SK-N-SH (cell line): ENCODE results near the gene GALK1. TPM values are rescaled to one million over a fixed set of nuclear protein-coding genes. Genes with fewer than 3 reads are reported as not detected.
A peak's percentile ranks its signal among the peaks of the same experiment; 100 is the strongest.

Experiments used
- CTCF ChIA-PET: fragments of 300-600, 350-600 bp; formaldehyde crosslinking; extraction: SDS; loops from one replicate; lab custom pipeline; 2021; lab: Yijun Ruan, JAX
- POLR2A ChIA-PET: fragments of 350-600 bp; sonication (Branson Sonifier 250); formaldehyde crosslinking; extraction: SDS; loops from one replicate; lab custom pipeline; 2020; ENCODE audit warnings: antibody characterized with exemption, inconsistent platforms; lab: Yijun Ruan, JAX
- DNase-seq: peaks from one replicate; pipeline ENCODE4 v3.0.0; 2012
- H2AFZ ChIP-seq: fragments of 200-600 bp; sonication (generic); 2 replicates; pipeline ENCODE4 v1.8.1; 2016; ENCODE audit warnings: antibody characterized with exemption, mild to moderate bottlenecking, low read depth
- H3F3A ChIP-seq: fragments of 200-600 bp; sonication (generic); replicated peaks from 2 replicates; pipeline ENCODE3; 2016; ENCODE audit warnings: antibody characterized with exemption, mild to moderate bottlenecking; ENCODE audit not compliant: insufficient read depth
- H3K27ac ChIP-seq, 2 experiments: fragments of 200-500 bp in 1 of 2; fragments of 200-600 bp in 1 of 2; sonication (Bioruptor generic) in 1 of 2; sonication (generic), shearing (Covaris generic) in 1 of 2; 2 replicates each; pipeline versions ENCODE4 v1.5.1 to v1.6.1; 2014 to 2016; ENCODE audit warnings: low read depth in 2 of 2, inconsistent platforms in 1 of 2, low read length in 1 of 2, mild to moderate bottlenecking in 1 of 2, mixed read lengths in 1 of 2
- H3K27me3 ChIP-seq: fragments of 200-600 bp; sonication (generic), shearing (Covaris generic); 2 replicates; pipeline ENCODE4 v1.6.1; 2016; ENCODE audit warnings: mixed run types; ENCODE audit not compliant: insufficient read depth
- H3K36me3 ChIP-seq, 2 experiments: fragments of 200-500 bp in 1 of 2; fragments of 200-600 bp in 1 of 2; sonication (Bioruptor generic) in 1 of 2; sonication (generic) in 1 of 2; replicated peaks in 1 of 2; 2 replicates each; pipeline versions ENCODE3 to v1.5.1; 2014 to 2016; ENCODE audit warnings: low read length in 1 of 2, mild to moderate bottlenecking in 1 of 2; ENCODE audit not compliant: insufficient read depth in 2 of 2, control insufficient read depth in 1 of 2
- H3K4me1 ChIP-seq, 2 experiments: fragments of 200-500 bp in 1 of 2; fragments of 200-600 bp in 1 of 2; sonication (Bioruptor generic) in 1 of 2; sonication (generic), shearing (Covaris generic) in 1 of 2; 2 replicates each; pipeline versions ENCODE4 v1.5.1 to v1.6.1; 2014 to 2016; ENCODE audit warnings: low read depth in 1 of 2, low read length in 1 of 2, mixed run types in 1 of 2; ENCODE audit not compliant: insufficient read depth in 2 of 2, control insufficient read depth in 1 of 2
- H3K4me2 ChIP-seq: fragments of 200-600 bp; sonication (generic), shearing (Covaris generic); 2 replicates; pipeline ENCODE4 v1.6.1; 2017; ENCODE audit warnings: mixed run types
- H3K4me3 ChIP-seq, 2 experiments: fragments of 200-500 bp in 1 of 2; fragments of 200-600 bp in 1 of 2; sonication (Bioruptor generic) in 1 of 2; sonication (generic), shearing (Covaris generic) in 1 of 2; 2 replicates each; pipeline versions ENCODE4 v1.5.1 to v1.8.1; 2014 to 2016; ENCODE audit warnings: low read depth in 2 of 2, inconsistent platforms in 1 of 2, low read length in 1 of 2, mild to moderate bottlenecking in 1 of 2, mixed read lengths in 1 of 2, moderate library complexity in 1 of 2
- H3K79me2 ChIP-seq: fragments of 200-600 bp; sonication (generic); 2 replicates; pipeline ENCODE4 v1.8.1; 2017; ENCODE audit warnings: mild to moderate bottlenecking; ENCODE audit not compliant: insufficient read depth
- H3K9ac ChIP-seq: fragments of 200-600 bp; sonication (generic); 2 replicates; pipeline ENCODE4 v1.6.1; 2017; ENCODE audit warnings: mixed run types
- H3K9me2 ChIP-seq: fragments of 200-600 bp; sonication (generic); 2 replicates; pipeline ENCODE4 v1.6.1; 2017; ENCODE audit warnings: mixed run types
- H3K9me3 ChIP-seq: fragments of 200-600 bp; sonication (generic); 2 replicates; pipeline ENCODE4 v1.6.1; 2017; ENCODE audit warnings: mixed run types, mild to moderate bottlenecking, moderate library complexity
- H4K20me1 ChIP-seq: fragments of 200-600 bp; sonication (generic); 2 replicates; pipeline ENCODE4 v1.6.1; 2017; ENCODE audit warnings: mild to moderate bottlenecking, mixed run types; ENCODE audit not compliant: insufficient read depth
- CHD2 ChIP-seq: fragments of 150-350 bp; IDR thresholded peaks from 2 replicates; pipeline ENCODE4 v1.6.1; 2018; ENCODE audit warnings: low read length; ENCODE audit not compliant: partially characterized antibody
- FOSL2 ChIP-seq: IDR thresholded peaks from 2 replicates; pipeline ENCODE4 v1.4.0; 2012; ENCODE audit warnings: low read depth, mild to moderate bottlenecking, moderate library complexity, borderline replicate concordance
- FOXJ3 ChIP-seq: sonication (generic); formaldehyde crosslinking; IDR thresholded peaks from 2 replicates; pipeline ENCODE4 v1.5.1; 2020; ENCODE audit warnings: mild to moderate bottlenecking, missing genetic modification reagents
- GABPA ChIP-seq: IDR thresholded peaks from 2 replicates; pipeline ENCODE4 v1.4.0; 2012; ENCODE audit warnings: low read depth, mild to moderate bottlenecking
- GATA2 ChIP-seq: sonication (generic); formaldehyde crosslinking; IDR thresholded peaks from 2 replicates; pipeline ENCODE4 v1.5.0; 2020; ENCODE audit warnings: mild to moderate bottlenecking, missing genetic modification reagents
- JUND ChIP-seq: IDR thresholded peaks from 2 replicates; pipeline ENCODE4 v1.4.0; 2012
- MEF2A ChIP-seq: IDR thresholded peaks from 2 replicates; pipeline ENCODE4 v1.4.0; 2012; ENCODE audit warnings: low read depth, borderline replicate concordance
- NFIC ChIP-seq: IDR thresholded peaks from 2 replicates; pipeline ENCODE4 v1.4.0; 2012; ENCODE audit warnings: borderline replicate concordance
- NRF1 ChIP-seq: IDR thresholded peaks from 2 replicates; pipeline ENCODE4 v1.6.1; 2012; ENCODE audit warnings: low read depth, mild to moderate bottlenecking, low read length
- POLR2AphosphoS5 ChIP-seq: IDR thresholded peaks from 2 replicates; pipeline ENCODE4 v1.6.1; 2012; ENCODE audit warnings: low read depth, low read length
- RCOR1 ChIP-seq: fragments of 150-350 bp; IDR thresholded peaks from 2 replicates; pipeline ENCODE4 v1.6.1; 2017; ENCODE audit warnings: antibody characterized with exemption, low read length
- SIN3A ChIP-seq: IDR thresholded peaks from 2 replicates; pipeline ENCODE4 v1.6.1; 2012; ENCODE audit warnings: low read depth, mild to moderate bottlenecking, low read length, moderate library complexity, borderline replicate concordance
- TCF12 ChIP-seq: IDR thresholded peaks from 2 replicates; pipeline ENCODE4 v1.4.0; 2012
- YY1 ChIP-seq: IDR thresholded peaks from 2 replicates; pipeline ENCODE4 v1.4.0; 2012; ENCODE audit warnings: low read depth, mild to moderate bottlenecking
- WGBS: methylation state at CpG from one replicate; pipeline ENCODE4 v1.1.6; 2017; ENCODE audit warnings: low lambda C conversion rate; 5-methylcytosine and 5-hydroxymethylcytosine counted together
- polyA plus RNA-seq, 3 experiments: library from polyadenylated mRNA; depleted of rRNA; stranded (reverse); fragments of >200 nt; gene quantifications; 2 replicates each; pipeline ENCODE4 v1.2.3, GENCODE V29; 2012
- TF ChIP-seq, protein P1 (sequence below): fragments of 150-350 bp; IDR thresholded peaks from 2 replicates; pipeline ENCODE4 v1.6.1; 2016; ENCODE audit warnings: mild to moderate bottlenecking, low read depth, low read length
- TF ChIP-seq, protein P2 (sequence below): IDR thresholded peaks from 2 replicates; pipeline ENCODE4 v1.4.0; 2012; ENCODE audit warnings: low read depth, borderline replicate concordance
- TF ChIP-seq, protein P3 (sequence below): IDR thresholded peaks from 2 replicates; pipeline ENCODE4 v1.4.0; 2012; ENCODE audit warnings: low read depth
- TF ChIP-seq, protein P4 (sequence below): IDR thresholded peaks from 2 replicates; pipeline ENCODE4 v1.6.1; 2012; ENCODE audit warnings: mild to moderate bottlenecking, low read depth, low read length, moderate library complexity
- TF ChIP-seq, protein P5 (sequence below): IDR thresholded peaks from 2 replicates; pipeline ENCODE4 v1.4.0; 2012; ENCODE audit warnings: low read depth, borderline replicate concordance
- TF ChIP-seq, protein P6 (sequence below): fragments of 150-350 bp; IDR thresholded peaks from 2 replicates; pipeline ENCODE4 v1.6.1; 2017; ENCODE audit warnings: antibody characterized with exemption, low read length, low read depth, borderline replicate concordance

GALK1 gene
- polyA plus RNA-seq, 1 of the 3 experiments (the other 2 are of a cell fraction), result 36.5 TPM

DNA sequence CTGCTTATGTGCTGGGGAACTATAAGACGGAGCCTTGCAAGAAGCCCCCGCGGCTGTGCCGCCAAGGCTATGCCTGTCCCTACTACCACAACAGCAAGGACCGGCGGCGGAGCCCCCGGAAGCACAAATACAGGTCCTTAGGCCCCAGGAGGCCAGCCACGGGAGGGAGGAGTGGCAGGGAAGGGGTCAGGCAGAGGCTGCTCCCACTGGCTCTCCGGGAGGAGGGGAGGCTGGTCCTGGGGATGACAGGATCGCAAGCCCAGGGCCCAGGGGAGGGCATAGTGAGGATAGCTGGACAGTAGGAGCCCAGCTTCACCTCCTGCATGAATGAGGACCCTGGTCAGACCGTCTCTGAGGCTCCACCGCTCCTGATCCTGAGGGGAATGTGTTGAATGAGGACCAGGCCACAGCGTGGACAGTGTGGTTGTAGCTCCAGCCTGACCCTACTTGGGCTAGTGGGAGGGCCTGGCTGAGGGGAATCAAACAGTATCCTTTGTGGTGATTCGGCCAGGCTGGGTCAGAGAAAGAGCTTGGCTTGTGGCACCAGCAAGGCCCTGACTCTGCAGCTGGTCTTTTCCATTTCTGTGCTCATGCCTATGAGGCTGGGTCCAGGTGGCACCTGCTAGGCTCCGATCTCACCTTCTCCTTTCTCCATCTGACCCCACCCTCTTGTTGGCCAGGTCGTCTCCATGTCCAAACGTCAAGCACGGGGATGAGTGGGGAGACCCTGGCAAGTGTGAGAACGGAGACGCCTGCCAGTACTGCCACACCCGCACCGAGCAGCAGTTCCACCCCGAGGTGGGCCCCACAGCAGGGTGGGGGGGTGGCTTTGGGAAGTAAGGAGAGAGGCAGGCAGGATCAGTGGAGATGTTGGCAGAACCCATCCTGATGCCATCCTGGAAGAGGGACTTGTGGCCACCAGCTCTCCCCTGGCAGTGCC lies 48.4 kb upstream of the GALK1 start:
- Histone ChIP-seq H3K9me3 (no peaks in the 10 kb centered on the region), H3K79me2 (no peaks in the 10 kb centered on the region), H4K20me1 (no peaks in the 10 kb centered on the region), H3K27ac (no peak overlapping the region), H3K4me3 (no peak overlapping the region)
- POLR2A ChIA-PET, result interaction anchor here (1.1 to 1.7 kb wide), 2 partner anchors 28 to 40 kb away, joined by 4 to 9 read pairs; no protein-coding TSS in a partner anchor
- no peak for TF ChIP-seq CHD2
- TF ChIP-seq YY1, result no peak
- no peak for TF ChIP-seq NRF1
- TF ChIP-seq, protein P1, sequence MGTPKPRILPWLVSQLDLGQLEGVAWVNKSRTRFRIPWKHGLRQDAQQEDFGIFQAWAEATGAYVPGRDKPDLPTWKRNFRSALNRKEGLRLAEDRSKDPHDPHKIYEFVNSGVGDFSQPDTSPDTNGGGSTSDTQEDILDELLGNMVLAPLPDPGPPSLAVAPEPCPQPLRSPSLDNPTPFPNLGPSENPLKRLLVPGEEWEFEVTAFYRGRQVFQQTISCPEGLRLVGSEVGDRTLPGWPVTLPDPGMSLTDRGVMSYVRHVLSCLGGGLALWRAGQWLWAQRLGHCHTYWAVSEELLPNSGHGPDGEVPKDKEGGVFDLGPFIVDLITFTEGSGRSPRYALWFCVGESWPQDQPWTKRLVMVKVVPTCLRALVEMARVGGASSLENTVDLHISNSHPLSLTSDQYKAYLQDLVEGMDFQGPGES, result no peak
- no peak for TF ChIP-seq SIN3A
- TF ChIP-seq JUND, result no peak
- TF ChIP-seq, protein P2, sequence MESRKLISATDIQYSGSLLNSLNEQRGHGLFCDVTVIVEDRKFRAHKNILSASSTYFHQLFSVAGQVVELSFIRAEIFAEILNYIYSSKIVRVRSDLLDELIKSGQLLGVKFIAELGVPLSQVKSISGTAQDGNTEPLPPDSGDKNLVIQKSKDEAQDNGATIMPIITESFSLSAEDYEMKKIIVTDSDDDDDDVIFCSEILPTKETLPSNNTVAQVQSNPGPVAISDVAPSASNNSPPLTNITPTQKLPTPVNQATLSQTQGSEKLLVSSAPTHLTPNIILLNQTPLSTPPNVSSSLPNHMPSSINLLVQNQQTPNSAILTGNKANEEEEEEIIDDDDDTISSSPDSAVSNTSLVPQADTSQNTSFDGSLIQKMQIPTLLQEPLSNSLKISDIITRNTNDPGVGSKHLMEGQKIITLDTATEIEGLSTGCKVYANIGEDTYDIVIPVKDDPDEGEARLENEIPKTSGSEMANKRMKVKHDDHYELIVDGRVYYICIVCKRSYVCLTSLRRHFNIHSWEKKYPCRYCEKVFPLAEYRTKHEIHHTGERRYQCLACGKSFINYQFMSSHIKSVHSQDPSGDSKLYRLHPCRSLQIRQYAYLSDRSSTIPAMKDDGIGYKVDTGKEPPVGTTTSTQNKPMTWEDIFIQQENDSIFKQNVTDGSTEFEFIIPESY, result no peak
- TF ChIP-seq GABPA, result no peak
- TF ChIP-seq, protein P3, sequence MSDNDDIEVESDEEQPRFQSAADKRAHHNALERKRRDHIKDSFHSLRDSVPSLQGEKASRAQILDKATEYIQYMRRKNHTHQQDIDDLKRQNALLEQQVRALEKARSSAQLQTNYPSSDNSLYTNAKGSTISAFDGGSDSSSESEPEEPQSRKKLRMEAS, result no peak
- TF ChIP-seq POLR2AphosphoS5, result no peak
- no peak for TF ChIP-seq NFIC
- TF ChIP-seq TCF12, result no peak
- TF ChIP-seq, protein P4, sequence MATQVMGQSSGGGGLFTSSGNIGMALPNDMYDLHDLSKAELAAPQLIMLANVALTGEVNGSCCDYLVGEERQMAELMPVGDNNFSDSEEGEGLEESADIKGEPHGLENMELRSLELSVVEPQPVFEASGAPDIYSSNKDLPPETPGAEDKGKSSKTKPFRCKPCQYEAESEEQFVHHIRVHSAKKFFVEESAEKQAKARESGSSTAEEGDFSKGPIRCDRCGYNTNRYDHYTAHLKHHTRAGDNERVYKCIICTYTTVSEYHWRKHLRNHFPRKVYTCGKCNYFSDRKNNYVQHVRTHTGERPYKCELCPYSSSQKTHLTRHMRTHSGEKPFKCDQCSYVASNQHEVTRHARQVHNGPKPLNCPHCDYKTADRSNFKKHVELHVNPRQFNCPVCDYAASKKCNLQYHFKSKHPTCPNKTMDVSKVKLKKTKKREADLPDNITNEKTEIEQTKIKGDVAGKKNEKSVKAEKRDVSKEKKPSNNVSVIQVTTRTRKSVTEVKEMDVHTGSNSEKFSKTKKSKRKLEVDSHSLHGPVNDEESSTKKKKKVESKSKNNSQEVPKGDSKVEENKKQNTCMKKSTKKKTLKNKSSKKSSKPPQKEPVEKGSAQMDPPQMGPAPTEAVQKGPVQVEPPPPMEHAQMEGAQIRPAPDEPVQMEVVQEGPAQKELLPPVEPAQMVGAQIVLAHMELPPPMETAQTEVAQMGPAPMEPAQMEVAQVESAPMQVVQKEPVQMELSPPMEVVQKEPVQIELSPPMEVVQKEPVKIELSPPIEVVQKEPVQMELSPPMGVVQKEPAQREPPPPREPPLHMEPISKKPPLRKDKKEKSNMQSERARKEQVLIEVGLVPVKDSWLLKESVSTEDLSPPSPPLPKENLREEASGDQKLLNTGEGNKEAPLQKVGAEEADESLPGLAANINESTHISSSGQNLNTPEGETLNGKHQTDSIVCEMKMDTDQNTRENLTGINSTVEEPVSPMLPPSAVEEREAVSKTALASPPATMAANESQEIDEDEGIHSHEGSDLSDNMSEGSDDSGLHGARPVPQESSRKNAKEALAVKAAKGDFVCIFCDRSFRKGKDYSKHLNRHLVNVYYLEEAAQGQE, result no peak
- TF ChIP-seq RCOR1, result no peak
- no peak for TF ChIP-seq GATA2
- no peak for TF ChIP-seq MEF2A
- TF ChIP-seq, protein P5, sequence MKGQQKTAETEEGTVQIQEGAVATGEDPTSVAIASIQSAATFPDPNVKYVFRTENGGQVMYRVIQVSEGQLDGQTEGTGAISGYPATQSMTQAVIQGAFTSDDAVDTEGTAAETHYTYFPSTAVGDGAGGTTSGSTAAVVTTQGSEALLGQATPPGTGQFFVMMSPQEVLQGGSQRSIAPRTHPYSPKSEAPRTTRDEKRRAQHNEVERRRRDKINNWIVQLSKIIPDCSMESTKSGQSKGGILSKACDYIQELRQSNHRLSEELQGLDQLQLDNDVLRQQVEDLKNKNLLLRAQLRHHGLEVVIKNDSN, result no peak
- no peak for TF ChIP-seq FOSL2
- TF ChIP-seq, protein P6, sequence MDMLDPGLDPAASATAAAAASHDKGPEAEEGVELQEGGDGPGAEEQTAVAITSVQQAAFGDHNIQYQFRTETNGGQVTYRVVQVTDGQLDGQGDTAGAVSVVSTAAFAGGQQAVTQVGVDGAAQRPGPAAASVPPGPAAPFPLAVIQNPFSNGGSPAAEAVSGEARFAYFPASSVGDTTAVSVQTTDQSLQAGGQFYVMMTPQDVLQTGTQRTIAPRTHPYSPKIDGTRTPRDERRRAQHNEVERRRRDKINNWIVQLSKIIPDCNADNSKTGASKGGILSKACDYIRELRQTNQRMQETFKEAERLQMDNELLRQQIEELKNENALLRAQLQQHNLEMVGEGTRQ, result no peak
- TF ChIP-seq FOXJ3 (CRISPR knock-in tag), result no peak
- TF ChIP-seq, all 33 proteins: peak for 0
- Histone ChIP-seq H3K9ac (no peak overlapping the region), H3K9me2 (no peaks in the 10 kb centered on the region), H3K4me1 (peaks cover 6 to 10% of the 10 kb centered on the region in 2 experiments; a peak in 3 of 4 replicates), H3F3A (peaks cover 9% of the 10 kb centered on the region), H3K4me2 (no peak overlapping the region), H3K36me3 (peaks cover 20 to 50% of the 10 kb centered on the region in 2 experiments), H2AFZ (no peak overlapping the region), H3K27me3 (no peaks in the 10 kb centered on the region)
- whole genome bisulfite sequencing, result 95% methylated on average over 24 of the region's 24 CpGs
- peak; percentile 16 for DNase-seq
- CTCF ChIA-PET, result interaction anchor here (1.1 to 7.6 kb wide), 6 partner anchors 14 to 64 kb away, joined by 3 to 90 read pairs (median 4); no protein-coding TSS in a partner anchor
